ENCODE data around the gene LCE1A. TPM values are rescaled to one million over a fixed set of nuclear protein-coding genes. Genes with fewer than 3 reads are reported as not detected.

The LCE1A gene, protein sequence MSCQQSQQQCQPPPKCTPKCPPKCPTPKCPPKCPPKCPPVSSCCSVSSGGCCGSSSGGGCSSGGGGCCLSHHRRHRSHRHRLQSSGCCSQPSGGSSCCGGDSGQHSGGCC
- total RNA-seq = not detected in 3 replicates

DNA sequence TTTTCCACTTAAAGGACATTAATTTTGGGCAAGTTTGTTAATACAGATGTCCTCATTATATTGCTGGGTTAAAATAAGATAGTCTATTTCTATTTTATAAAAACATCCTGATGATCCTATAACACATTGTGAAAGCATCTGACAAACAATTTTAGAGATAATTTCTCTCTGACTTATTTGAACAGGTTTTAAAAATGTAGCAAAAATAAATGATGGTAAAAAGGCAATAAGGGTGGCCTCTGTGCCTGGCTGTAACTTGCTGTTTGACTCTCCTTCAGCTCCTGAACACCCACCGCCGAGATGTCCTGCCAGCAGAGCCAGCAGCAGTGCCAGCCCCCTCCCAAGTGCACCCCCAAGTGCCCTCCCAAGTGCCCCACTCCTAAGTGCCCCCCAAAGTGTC is at the start of gene LCE1A:
Gene LCE1A, plus strand, starts transcription at position 301 of the 400 bp plus-strand sequence. Its CDS starts 0 bp downstream, at position 301.
- no peaks in the 10 kb centered on the region for H3K27me3 Mint-ChIP-seq (ENCODE audit: low read depth)
- H3K27ac Mint-ChIP-seq = no peak within 1 kb of the TSS
- H3K4me3 Mint-ChIP-seq = no peak within 1 kb of the TSS
- H3K36me3 Mint-ChIP-seq = peaks cover 3% of the 10 kb centered on the region
- TF ChIP-seq CTCF (IDR thresholded peaks at IDR 0.05; ENCODE audit: unreplicated experiment) = no peak
- peaks cover 62% of the 10 kb centered on the region for H3K9me3 Mint-ChIP-seq
- DNase-seq (ENCODE audit: low spot score in 2 of 2, unreplicated experiment in 2 of 2) = no peak
- H3K4me1 Mint-ChIP-seq = no peaks in the 10 kb centered on the region

DNA sequence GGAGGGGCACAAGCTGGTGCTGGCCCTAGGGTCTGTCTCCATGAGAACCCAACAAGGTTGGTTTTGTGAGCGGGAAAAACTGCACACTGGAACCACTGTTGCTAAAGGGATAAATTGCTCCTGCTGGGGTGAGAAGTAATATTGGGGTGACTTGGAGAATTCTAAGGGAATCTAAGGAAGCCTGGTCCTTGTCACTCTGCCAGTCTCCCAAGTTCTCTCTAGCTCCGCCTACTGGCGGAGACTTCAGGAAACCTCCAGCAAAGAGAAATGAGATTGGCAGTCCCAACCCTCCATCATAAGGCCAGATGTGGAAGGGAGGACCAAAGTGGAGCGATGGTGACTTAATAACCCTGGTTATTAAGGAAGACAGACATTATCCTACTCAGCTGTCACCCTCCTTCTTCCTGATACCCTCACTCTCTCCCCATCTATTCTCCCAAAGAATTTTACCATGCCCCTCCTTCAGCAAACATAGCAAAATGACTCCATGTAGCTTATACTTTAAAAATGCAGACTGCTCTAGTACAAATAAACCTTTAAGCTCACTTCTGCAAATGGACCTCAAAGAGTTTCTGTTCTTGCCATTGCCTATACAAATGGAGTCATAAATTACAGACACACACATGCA is 49.6 kb upstream of the LCE1A start:
- TF ChIP-seq CTCF (IDR thresholded peaks at IDR 0.05; ENCODE audit: unreplicated experiment) = no peak
- Mint-ChIP-seq H3K27me3 (ENCODE audit: low read depth) (no peaks in the 10 kb centered on the region), H3K4me1 (no peaks in the 10 kb centered on the region), H3K9me3 (peaks cover 58% of the 10 kb centered on the region), H3K27ac (no peak overlapping the region), H3K36me3 (peaks cover 1% of the 10 kb centered on the region), H3K4me3 (no peak overlapping the region)
- DNase-seq (ENCODE audit: low spot score in 2 of 2, unreplicated experiment in 2 of 2) = no peak

DNA sequence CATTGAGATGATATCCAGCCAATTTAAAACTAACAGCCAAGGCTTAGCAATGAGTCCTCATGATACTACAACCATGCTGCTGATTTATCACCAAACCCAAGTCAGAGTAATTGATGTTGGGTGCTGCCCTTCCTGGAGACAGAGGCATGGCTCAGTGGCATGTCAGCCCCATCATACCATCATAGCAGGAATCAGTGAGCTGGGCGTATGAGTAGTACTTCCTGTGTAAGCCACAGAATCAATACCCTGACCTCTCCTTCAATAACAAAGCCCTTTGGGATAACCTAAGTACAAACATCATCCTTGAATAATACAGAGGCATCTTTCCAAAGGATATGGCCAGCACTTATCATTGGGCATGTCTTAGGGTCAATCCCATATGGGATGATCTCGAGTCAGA is 44.2 kb upstream of the LCE1A start:
- Mint-ChIP-seq H3K9me3 (peaks cover 64% of the 10 kb centered on the region), H3K4me3 (no peak overlapping the region), H3K27me3 (ENCODE audit: low read depth) (no peaks in the 10 kb centered on the region), H3K4me1 (no peaks in the 10 kb centered on the region), H3K27ac (no peak overlapping the region), H3K36me3 (no peaks in the 10 kb centered on the region)
- TF ChIP-seq CTCF (IDR thresholded peaks at IDR 0.05; ENCODE audit: unreplicated experiment) = no peak
- DNase-seq (ENCODE audit: low spot score in 2 of 2, unreplicated experiment in 2 of 2) = no peak

GRCh38 chr1:152786077-152786476 is 41.2 kb upstream of the LCE1A start, which contains the start of gene LCE1E:
Gene LCE1E (plus strand): TSS chr1:152786257. CDS start chr1:152787300, 1,043 bp downstream.
- Mint-ChIP-seq H3K36me3 (no peaks in the 10 kb centered on the region), H3K27me3 (ENCODE audit: low read depth) (no peaks in the 10 kb centered on the region), H3K9me3 (peaks cover 71% of the 10 kb centered on the region), H3K27ac (no peak within 1 kb of the TSS), H3K4me1 (no peaks in the 10 kb centered on the region), H3K4me3 (no peak within 1 kb of the TSS)
- DNase-seq (ENCODE audit: low spot score in 2 of 2, unreplicated experiment in 2 of 2) = no peak
- TF ChIP-seq CTCF (IDR thresholded peaks at IDR 0.05; ENCODE audit: unreplicated experiment) = no peak

DNA sequence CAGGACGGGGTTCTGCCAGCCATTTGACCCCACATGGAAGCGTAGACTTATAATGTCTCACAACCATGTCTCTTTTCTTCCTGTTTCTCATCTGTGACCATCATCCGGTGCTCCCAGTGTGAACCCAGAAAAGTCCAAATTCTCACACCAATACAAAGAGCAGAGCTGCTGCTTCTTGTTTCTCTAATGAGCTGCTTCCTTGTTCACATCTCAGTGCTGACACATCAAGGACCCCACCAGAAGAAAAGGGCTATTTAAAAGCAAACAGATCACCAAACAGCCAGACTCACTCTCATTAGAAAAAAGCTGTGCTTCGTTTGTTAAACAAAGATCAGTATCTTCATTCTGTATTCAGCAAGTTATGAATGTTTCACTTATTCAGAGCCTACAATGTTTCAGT is 31.6 kb upstream of the LCE1A start:
- Mint-ChIP-seq H3K9me3 (peaks cover 68% of the 10 kb centered on the region), H3K4me3 (no peak overlapping the region), H3K27ac (no peak overlapping the region), H3K27me3 (ENCODE audit: low read depth) (no peaks in the 10 kb centered on the region), H3K36me3 (peaks cover 2% of the 10 kb centered on the region), H3K4me1 (no peaks in the 10 kb centered on the region)
- no peak for DNase-seq (ENCODE audit: low spot score in 2 of 2, unreplicated experiment in 2 of 2)
- no peak for TF ChIP-seq CTCF (IDR thresholded peaks at IDR 0.05; ENCODE audit: unreplicated experiment)
